ENCODE measurements around the gene PRRC1.
A peak's percentile ranks its signal among the peaks of the same experiment; 100 is the strongest.

Gene PRRC1

GRCh38 chr5:127517480-127518318, at the start of gene PRRC1:
Gene PRRC1, plus strand, starts transcription at chr5:127517640. Its CDS starts 5,840 bp downstream, at chr5:127523480.
- peak; percentile 45 for DNase-seq (ENCODE audit: extremely low read depth, low read depth)
- TF ChIP-seq CTCF (IDR thresholded peaks at IDR 0.05; ENCODE audit: low read depth, low read length) = no peak

- DNase-seq (ENCODE audit: extremely low read depth, low read depth) = no peak
- no peak for TF ChIP-seq CTCF (IDR thresholded peaks at IDR 0.05; ENCODE audit: low read depth, low read length)
Observed at GRCh38 chr5:127471211-127471610, 46.2 kb upstream of the PRRC1 start.

- no peak for DNase-seq (ENCODE audit: extremely low read depth, low read depth)
- no peak for TF ChIP-seq CTCF (IDR thresholded peaks at IDR 0.05; ENCODE audit: low read depth, low read length)
Observed at GRCh38 chr5:127472700-127473099, 44.7 kb upstream of the PRRC1 start.

- DNase-seq (ENCODE audit: extremely low read depth, low read depth) = no peak
- TF ChIP-seq CTCF (IDR thresholded peaks at IDR 0.05; ENCODE audit: low read depth, low read length) = no peak
Observed at GRCh38 chr5:127486471-127486870, 31.0 kb upstream of the PRRC1 start.

- TF ChIP-seq CTCF (IDR thresholded peaks at IDR 0.05; ENCODE audit: low read depth, low read length) = peak; percentile 74
- no peak for DNase-seq (ENCODE audit: extremely low read depth, low read depth)
Observed at GRCh38 chr5:127492854-127493738, 24.3 kb upstream of the PRRC1 start.

- TF ChIP-seq CTCF (IDR thresholded peaks at IDR 0.05; ENCODE audit: low read depth, low read length) = no peak
- no peak for DNase-seq (ENCODE audit: extremely low read depth, low read depth)
Observed at GRCh38 chr5:127498548-127498947, 18.9 kb upstream of the PRRC1 start.

- DNase-seq (ENCODE audit: extremely low read depth, low read depth) = no peak
- no peak for TF ChIP-seq CTCF (IDR thresholded peaks at IDR 0.05; ENCODE audit: low read depth, low read length)
Observed at GRCh38 chr5:127505905-127506304, 11.5 kb upstream of the PRRC1 start.
